ENCODE data around the gene PXMP2. TPM values are rescaled to one million over a fixed set of nuclear protein-coding genes. Genes with fewer than 3 reads are reported as not detected.
"Not testable (repeated sequence)": the region's sequence is repeated elsewhere in the genome, so short reads cannot be mapped to it uniquely, and the experiment has no call there.

Gene PXMP2
- total RNA-seq, 1 donor, result 10.1 TPM

GRCh38 chr12:132746613-132747012, 59.2 kb downstream of the PXMP2 start:
- Histone ChIP-seq H3K4me2 (ENCODE audit: insufficient read depth, low read length) (no peak overlapping the region), H3K36me3 (ENCODE audit: insufficient read depth, low read length) (peaks cover 87% of the 10 kb centered on the region), H4K20me1 (ENCODE audit: insufficient read depth, low read length) (peaks cover 64% of the 10 kb centered on the region), H3K4me3 (ENCODE audit: insufficient read depth, low read length) (no peak overlapping the region), H3K27ac (ENCODE audit: low read depth, low read length) (no peak overlapping the region), H3K27me3 (ENCODE audit: insufficient read depth, low read length) (no peaks in the 10 kb centered on the region), H2AFZ (ENCODE audit: low read length) (no peak overlapping the region), H3K9me3 (ENCODE audit: low read depth, low read length) (no peaks in the 10 kb centered on the region), H3K4me1 (ENCODE audit: insufficient read depth, low read length) (no peaks in the 10 kb centered on the region), H3K79me2 (ENCODE audit: insufficient read depth, low read length) (peaks cover 89% of the 10 kb centered on the region)
- DNase-seq (ENCODE audit: insufficient read length, low spot score, missing footprints), result no peak
- TF ChIP-seq, protein P1, sequence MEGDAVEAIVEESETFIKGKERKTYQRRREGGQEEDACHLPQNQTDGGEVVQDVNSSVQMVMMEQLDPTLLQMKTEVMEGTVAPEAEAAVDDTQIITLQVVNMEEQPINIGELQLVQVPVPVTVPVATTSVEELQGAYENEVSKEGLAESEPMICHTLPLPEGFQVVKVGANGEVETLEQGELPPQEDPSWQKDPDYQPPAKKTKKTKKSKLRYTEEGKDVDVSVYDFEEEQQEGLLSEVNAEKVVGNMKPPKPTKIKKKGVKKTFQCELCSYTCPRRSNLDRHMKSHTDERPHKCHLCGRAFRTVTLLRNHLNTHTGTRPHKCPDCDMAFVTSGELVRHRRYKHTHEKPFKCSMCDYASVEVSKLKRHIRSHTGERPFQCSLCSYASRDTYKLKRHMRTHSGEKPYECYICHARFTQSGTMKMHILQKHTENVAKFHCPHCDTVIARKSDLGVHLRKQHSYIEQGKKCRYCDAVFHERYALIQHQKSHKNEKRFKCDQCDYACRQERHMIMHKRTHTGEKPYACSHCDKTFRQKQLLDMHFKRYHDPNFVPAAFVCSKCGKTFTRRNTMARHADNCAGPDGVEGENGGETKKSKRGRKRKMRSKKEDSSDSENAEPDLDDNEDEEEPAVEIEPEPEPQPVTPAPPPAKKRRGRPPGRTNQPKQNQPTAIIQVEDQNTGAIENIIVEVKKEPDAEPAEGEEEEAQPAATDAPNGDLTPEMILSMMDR (IDR thresholded peaks at IDR 0.05; ENCODE audit: extremely low read depth, low read depth, low read length), result no peak

DNA sequence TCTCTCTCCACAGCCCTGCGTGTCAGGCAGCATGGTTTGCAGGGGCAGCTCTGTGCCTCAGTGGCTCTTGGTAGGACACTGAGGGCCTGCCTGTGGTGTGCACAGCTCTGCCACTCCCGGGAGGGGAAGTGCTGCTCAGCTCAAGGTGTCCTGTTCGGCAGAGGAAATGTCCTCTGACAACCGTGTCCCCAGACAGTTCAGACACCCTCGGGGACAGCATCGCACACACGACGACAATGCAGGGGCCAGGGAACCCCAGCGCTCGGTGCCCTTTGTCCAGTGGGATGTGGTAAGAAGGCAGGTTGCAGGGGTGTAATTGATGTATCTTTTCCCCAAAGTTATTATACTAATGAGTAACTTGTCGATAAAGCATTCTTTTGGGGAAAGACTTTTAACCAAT, 60.0 kb downstream of the PXMP2 start:
- H3K9me3 ChIP-seq (ENCODE audit: low read depth, low read length), result no peaks in the 10 kb centered on the region
- H2AFZ ChIP-seq (ENCODE audit: low read length), result no peak overlapping the region
- H3K4me1 ChIP-seq (ENCODE audit: insufficient read depth, low read length), result no peaks in the 10 kb centered on the region
- no peak overlapping the region for H3K27ac ChIP-seq (ENCODE audit: low read depth, low read length)
- DNase-seq (ENCODE audit: insufficient read length, low spot score, missing footprints), result peak; percentile 42
- H3K27me3 ChIP-seq (ENCODE audit: insufficient read depth, low read length), result no peaks in the 10 kb centered on the region
- peaks cover 86% of the 10 kb centered on the region for H3K36me3 ChIP-seq (ENCODE audit: insufficient read depth, low read length)
- TF ChIP-seq, protein P1 (IDR thresholded peaks at IDR 0.05; ENCODE audit: extremely low read depth, low read depth, low read length), result no peak
- no peak overlapping the region for H3K4me3 ChIP-seq (ENCODE audit: insufficient read depth, low read length)
- peaks cover 63% of the 10 kb centered on the region for H4K20me1 ChIP-seq (ENCODE audit: insufficient read depth, low read length)
- H3K4me2 ChIP-seq (ENCODE audit: insufficient read depth, low read length), result no peak overlapping the region
- H3K79me2 ChIP-seq (ENCODE audit: insufficient read depth, low read length), result peaks cover 90% of the 10 kb centered on the region

GRCh38 chr12:132747896-132748295, 60.5 kb downstream of the PXMP2 start:
- no peaks in the 10 kb centered on the region for H3K4me1 ChIP-seq (ENCODE audit: insufficient read depth, low read length)
- H2AFZ ChIP-seq (ENCODE audit: low read length), result no peak overlapping the region
- H3K27ac ChIP-seq (ENCODE audit: low read depth, low read length), result no peak overlapping the region
- peaks cover 86% of the 10 kb centered on the region for H3K36me3 ChIP-seq (ENCODE audit: insufficient read depth, low read length)
- H3K4me2 ChIP-seq (ENCODE audit: insufficient read depth, low read length), result no peak overlapping the region
- peaks cover 59% of the 10 kb centered on the region for H4K20me1 ChIP-seq (ENCODE audit: insufficient read depth, low read length)
- no peak overlapping the region for H3K4me3 ChIP-seq (ENCODE audit: insufficient read depth, low read length)
- TF ChIP-seq, protein P1 (IDR thresholded peaks at IDR 0.05; ENCODE audit: extremely low read depth, low read depth, low read length), result no peak
- H3K79me2 ChIP-seq (ENCODE audit: insufficient read depth, low read length), result peaks cover 90% of the 10 kb centered on the region
- peak; percentile 57 for DNase-seq (ENCODE audit: insufficient read length, low spot score, missing footprints)
- no peaks in the 10 kb centered on the region for H3K27me3 ChIP-seq (ENCODE audit: insufficient read depth, low read length)
- H3K9me3 ChIP-seq (ENCODE audit: low read depth, low read length), result no peaks in the 10 kb centered on the region

DNA sequence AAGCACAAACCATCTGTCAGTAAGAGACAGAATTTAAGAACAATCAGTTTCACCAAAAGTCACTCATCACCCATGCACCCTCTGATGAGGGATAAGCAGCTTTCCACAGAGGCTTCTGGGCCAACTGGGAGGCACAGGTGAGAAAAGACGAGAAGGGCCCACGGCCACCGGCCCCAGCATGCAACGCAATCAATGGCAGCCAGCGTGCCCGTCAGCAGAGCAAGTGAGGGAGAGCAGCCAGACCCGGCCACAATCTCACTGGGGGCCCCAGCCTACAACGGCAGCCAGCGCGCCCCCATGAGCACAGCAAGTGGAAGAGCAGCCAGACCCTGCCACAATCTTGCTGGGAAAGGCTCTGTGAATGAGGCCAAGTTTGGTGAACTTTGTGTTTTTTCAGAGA, 60.9 kb downstream of the PXMP2 start:
- peaks cover 87% of the 10 kb centered on the region for H3K36me3 ChIP-seq (ENCODE audit: insufficient read depth, low read length)
- peaks cover 60% of the 10 kb centered on the region for H4K20me1 ChIP-seq (ENCODE audit: insufficient read depth, low read length)

DNA sequence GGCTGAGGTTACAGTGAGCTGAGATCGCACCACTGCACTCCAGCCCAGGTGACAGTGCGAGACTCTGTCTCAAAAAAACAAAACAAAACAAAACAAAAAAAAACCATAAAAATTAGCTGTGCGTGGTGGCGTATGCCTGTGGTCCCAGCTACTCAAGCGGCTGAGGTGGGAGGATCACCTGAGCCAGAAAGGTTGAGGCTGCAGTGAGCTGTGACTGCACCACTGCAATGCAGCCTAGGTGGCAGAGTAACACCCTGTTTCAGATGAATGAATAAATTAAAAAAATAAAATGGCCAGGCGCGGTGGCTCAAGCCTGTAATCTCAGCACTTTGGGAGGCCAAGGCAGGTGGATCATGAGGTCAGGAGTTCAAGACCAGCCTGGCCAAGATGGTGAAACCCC, 66.3 kb downstream of the PXMP2 start:
- peaks cover 48% of the 10 kb centered on the region for H4K20me1 ChIP-seq (ENCODE audit: insufficient read depth, low read length)
- peaks cover 61% of the 10 kb centered on the region for H3K36me3 ChIP-seq (ENCODE audit: insufficient read depth, low read length)
- not testable (repeated sequence) for H3K4me3 ChIP-seq (ENCODE audit: insufficient read depth, low read length)

More for the DNA sequence above, 60.9 kb downstream of the PXMP2 start:
- no peak overlapping the region for H3K4me2 ChIP-seq (ENCODE audit: insufficient read depth, low read length)
- no peaks in the 10 kb centered on the region for H3K4me1 ChIP-seq (ENCODE audit: insufficient read depth, low read length)
- DNase-seq (ENCODE audit: insufficient read length, low spot score, missing footprints), result no peak
- H3K27ac ChIP-seq (ENCODE audit: low read depth, low read length), result no peak overlapping the region
- H3K27me3 ChIP-seq (ENCODE audit: insufficient read depth, low read length), result no peaks in the 10 kb centered on the region
- no peak overlapping the region for H2AFZ ChIP-seq (ENCODE audit: low read length)
- H3K4me3 ChIP-seq (ENCODE audit: insufficient read depth, low read length), result no peak overlapping the region
- peaks cover 90% of the 10 kb centered on the region for H3K79me2 ChIP-seq (ENCODE audit: insufficient read depth, low read length)
- H3K9me3 ChIP-seq (ENCODE audit: low read depth, low read length), result no peaks in the 10 kb centered on the region
- TF ChIP-seq, protein P1 (IDR thresholded peaks at IDR 0.05; ENCODE audit: extremely low read depth, low read depth, low read length), result no peak

More for the DNA sequence above, 66.3 kb downstream of the PXMP2 start:
- H3K9me3 ChIP-seq (ENCODE audit: low read depth, low read length); H3K27me3 ChIP-seq (ENCODE audit: insufficient read depth, low read length); H3K4me1 ChIP-seq (ENCODE audit: insufficient read depth, low read length); H3K27ac ChIP-seq (ENCODE audit: low read depth, low read length); H3K4me2 ChIP-seq (ENCODE audit: insufficient read depth, low read length); H2AFZ ChIP-seq (ENCODE audit: low read length); DNase-seq (ENCODE audit: insufficient read length, low spot score, missing footprints): not testable (repeated sequence)
- peaks cover 91% of the 10 kb centered on the region for H3K79me2 ChIP-seq (ENCODE audit: insufficient read depth, low read length)

Data from osteoblast (primary cell).